HG03442 (cell line): Measurements from ENCODE around the gene USP13.
A peak's percentile ranks its signal among the peaks of the same experiment; 100 is the strongest.
"Not testable (repeated sequence)": the region's sequence is repeated elsewhere in the genome, so short reads cannot be mapped to it uniquely, and the experiment has no call there.

Source experiments
- ATAC-seq: cut with Tn5 transposase; IDR thresholded peaks from one replicate; pipeline ENCODE4 v1.9.1; 2021; ENCODE audit warnings: mild to moderate bottlenecking, moderate library complexity; ENCODE audit not compliant: unreplicated experiment

USP13 gene

GRCh38 chr3:179653096-179653797 lies 407 bp downstream of the USP13 start:
- ATAC-seq = peak; percentile 62

- no peak for ATAC-seq
Observed at GRCh38 chr3:179655236-179655635, 2.4 kb downstream of the USP13 start.

- no peak for ATAC-seq
Observed at GRCh38 chr3:179658606-179659005, 5.8 kb downstream of the USP13 start.

GRCh38 chr3:179660872-179661271 lies 8.0 kb downstream of the USP13 start:
- ATAC-seq = no peak

GRCh38 chr3:179661777-179662176 lies 8.9 kb downstream of the USP13 start:
- no peak for ATAC-seq

GRCh38 chr3:179663093-179663492 lies 10.3 kb downstream of the USP13 start:
- ATAC-seq = no peak

- no peak for ATAC-seq
Observed at GRCh38 chr3:179666030-179666429, 13.2 kb downstream of the USP13 start.

GRCh38 chr3:179666436-179667035 lies 13.7 kb downstream of the USP13 start:
- no peak for ATAC-seq

- no peak for ATAC-seq
Observed at GRCh38 chr3:179668429-179668828, 15.6 kb downstream of the USP13 start.

GRCh38 chr3:179670311-179670710 lies 17.5 kb downstream of the USP13 start:
- no peak for ATAC-seq

- ATAC-seq = no peak
Observed at GRCh38 chr3:179671309-179671708, 18.5 kb downstream of the USP13 start.

- no peak for ATAC-seq
Observed at GRCh38 chr3:179671747-179672242, 19.0 kb downstream of the USP13 start.

GRCh38 chr3:179672918-179673317 lies 20.1 kb downstream of the USP13 start:
- ATAC-seq = no peak

- ATAC-seq = no peak
Observed at GRCh38 chr3:179673523-179673922, 20.7 kb downstream of the USP13 start.

- no peak for ATAC-seq
Observed at GRCh38 chr3:179676081-179676480, 23.2 kb downstream of the USP13 start.

GRCh38 chr3:179677884-179678283 lies 25.0 kb downstream of the USP13 start:
- ATAC-seq = no peak

GRCh38 chr3:179681492-179682263 lies 28.8 kb downstream of the USP13 start:
- no peak for ATAC-seq

- no peak for ATAC-seq
Observed at GRCh38 chr3:179682426-179683080, 29.7 kb downstream of the USP13 start.

- ATAC-seq = not testable (repeated sequence)
Observed at GRCh38 chr3:179683286-179683685, 30.4 kb downstream of the USP13 start.

GRCh38 chr3:179687967-179688535 lies 35.2 kb downstream of the USP13 start:
- ATAC-seq = peak; percentile 79

GRCh38 chr3:179688850-179689249 lies 36.0 kb downstream of the USP13 start:
- no peak for ATAC-seq
